A549 (cell line): ENCODE results near the gene PNPLA7. TPM values are rescaled to one million over a fixed set of nuclear protein-coding genes. Genes with fewer than 3 reads are reported as not detected.

Source experiments
- ATAC-seq, 2 experiments: fragments of 200-7000 bp in 1 of 2; fragments of >200 bp in 1 of 2; cut with Nextera tagmentation in 1 of 2; cut with Tn5 transposase in 1 of 2; 3 replicates each; pipeline versions ENCODE4 v1.8.0 to v1.9.1; 2018 to 2020; ENCODE audit warnings: mild to moderate bottlenecking in 1 of 2, moderate library complexity in 1 of 2
- CTCF ChIA-PET: fragments of 300-600 bp; sonication (Branson Sonifier 250); formaldehyde crosslinking; extraction: SDS; loops from one replicate; lab custom pipeline; 2021; ENCODE audit warnings: antibody characterized with exemption, inconsistent platforms; lab: Yijun Ruan, JAX
- POLR2A ChIA-PET: fragments of 350-600 bp; formaldehyde crosslinking; extraction: SDS; loops from one replicate; lab custom pipeline; 2021; ENCODE audit warnings: antibody characterized with exemption, inconsistent platforms; lab: Yijun Ruan, JAX
- DNase-seq, 2 experiments: peaks; one replicate each; pipeline versions ENCODE4 v3.0.0 to v3.0.0-alpha.2; 2011 to 2016; ENCODE audit warnings: low read depth in 1 of 2, low spot score in 1 of 2
- FAIRE-seq: peaks from 2 replicates; lab custom pipeline; 2011; peaks lifted over from hg19 to GRCh38; lab: Jason Lieb, UNC
- H3K27ac ChIP-seq, 2 experiments: fragments of >200 bp; sonication (Bioruptor Twin); formaldehyde crosslinking; 3 replicates each; pipeline ENCODE4 v1.5.1; 2016 to 2017
- H3K4me1 ChIP-seq: fragments of >200 bp; sonication (Bioruptor Twin); formaldehyde crosslinking; 3 replicates; pipeline ENCODE4 v1.6.1; 2016
- H3K4me2 ChIP-seq: fragments of >200 bp; sonication (Bioruptor Twin); formaldehyde crosslinking; 3 replicates; pipeline ENCODE4 v1.6.1; 2016
- H3K4me3 ChIP-seq: fragments of >200 bp; sonication (Bioruptor Twin); formaldehyde crosslinking; 3 replicates; pipeline ENCODE4 v1.5.1; 2016
- H3K9me3 ChIP-seq: fragments of >200 bp; sonication (Bioruptor Twin); formaldehyde crosslinking; 3 replicates; pipeline ENCODE4 v1.6.1; 2016
- BHLHE40 ChIP-seq: IDR thresholded peaks from 2 replicates; pipeline ENCODE4 v1.6.1; 2012; ENCODE audit warnings: low read depth, low read length, inconsistent platforms
- CEBPB ChIP-seq, 2 experiments: fragments of >200 bp in 1 of 2; sonication (Bioruptor Twin) in 1 of 2; formaldehyde crosslinking in 1 of 2; IDR thresholded peaks; 2 replicates each; pipeline ENCODE4 v1.6.1; 2012 to 2016
- CHD4 ChIP-seq: fragments of 200-600 bp; sonication (generic); IDR thresholded peaks from 2 replicates; pipeline ENCODE4 v1.6.1; 2016; ENCODE audit warnings: antibody characterized with exemption, mild to moderate bottlenecking, borderline replicate concordance
- EHMT2 ChIP-seq: fragments of 200-600 bp; sonication (generic); IDR thresholded peaks from 2 replicates; pipeline ENCODE4 v1.6.1; 2016; ENCODE audit warnings: antibody characterized with exemption, low read depth, mild to moderate bottlenecking, moderate library complexity
- FOSB ChIP-seq: fragments of 250-450 bp; sonication (Bioruptor Pico); IDR thresholded peaks from 2 replicates; pipeline ENCODE4 v1.5.0; 2020; ENCODE audit warnings: mild to moderate bottlenecking, moderate library complexity
- FOSL2 ChIP-seq, 2 experiments: fragments of 450-650 bp in 1 of 2; fragments of >200 bp in 1 of 2; sonication (Bioruptor Twin) in 1 of 2; formaldehyde crosslinking; IDR thresholded peaks; 2 replicates each; pipeline versions ENCODE4 v1.5.0 to v1.6.1; 2016 to 2020; ENCODE audit warnings: mild to moderate bottlenecking in 1 of 2, moderate library complexity in 1 of 2
- FOXS1 ChIP-seq: fragments of 250-450 bp; sonication (Bioruptor Pico); IDR thresholded peaks from 2 replicates; pipeline ENCODE4 v1.5.0; 2020; ENCODE audit warnings: mild to moderate bottlenecking, moderate library complexity
- HDAC2 ChIP-seq: fragments of 200-600 bp; sonication (generic); IDR thresholded peaks from 2 replicates; pipeline ENCODE4 v1.6.1; 2016
- HEYL ChIP-seq: fragments of 250-450 bp; sonication (Bioruptor Pico); IDR thresholded peaks from 2 replicates; pipeline ENCODE4 v1.8.0; 2021; ENCODE audit warnings: mild to moderate bottlenecking, moderate library complexity
- HOXB13 ChIP-seq: fragments of 250-450 bp; sonication (Bioruptor Pico); IDR thresholded peaks from 2 replicates; pipeline ENCODE4 v1.5.0; 2020; ENCODE audit warnings: low read depth, mild to moderate bottlenecking, moderate library complexity
- JUNB ChIP-seq: fragments of >200 bp; sonication (Bioruptor Twin); formaldehyde crosslinking; IDR thresholded peaks from 2 replicates; pipeline ENCODE4 v1.6.1; 2016
- MAFK ChIP-seq: fragments of 450-650 bp; IDR thresholded peaks from 2 replicates; pipeline ENCODE4 v1.6.1; 2014; ENCODE audit not compliant: partially characterized antibody
- MAZ ChIP-seq: fragments of 150-350 bp; IDR thresholded peaks from 2 replicates; pipeline ENCODE4 v1.6.1; 2014; ENCODE audit warnings: antibody characterized with exemption, low read depth, low read length, borderline replicate concordance
- NFE2L2 ChIP-seq: fragments of 150-350 bp; conservative IDR thresholded peaks from 2 replicates; pipeline ENCODE4 v1.6.1; 2014; ENCODE audit warnings: low read length
- NPAS2 ChIP-seq: fragments of 250-450 bp; sonication (Bioruptor Pico); IDR thresholded peaks from 2 replicates; pipeline ENCODE4 v1.8.0; 2022; ENCODE audit warnings: mild to moderate bottlenecking, moderate library complexity, borderline replicate concordance
- PHF8 ChIP-seq: fragments of 200-600 bp; sonication (generic); IDR thresholded peaks from 2 replicates; pipeline ENCODE4 v1.6.1; 2016; ENCODE audit warnings: low read depth, mild to moderate bottlenecking, antibody characterized with exemption, moderate library complexity, borderline replicate concordance
- RCOR1 ChIP-seq: fragments of 150-350 bp; IDR thresholded peaks from 2 replicates; pipeline ENCODE4 v1.6.1; 2014; ENCODE audit warnings: antibody characterized with exemption, low read length, low read depth
- RNF2 ChIP-seq: fragments of 200-600 bp; sonication (generic); IDR thresholded peaks from 2 replicates; pipeline ENCODE4 v1.6.1; 2016; ENCODE audit warnings: low read depth, mild to moderate bottlenecking, antibody characterized with exemption, moderate library complexity, borderline replicate concordance
- TFCP2L1 ChIP-seq: fragments of 250-450 bp; sonication (Bioruptor Pico); IDR thresholded peaks from 2 replicates; pipeline ENCODE4 v1.5.0; 2021; ENCODE audit warnings: mild to moderate bottlenecking
- ZNF302 ChIP-seq: fragments of 250-450 bp; sonication (Bioruptor Pico); IDR thresholded peaks from 2 replicates; pipeline ENCODE4 v1.9.0; 2021; ENCODE audit warnings: inconsistent platforms, mild to moderate bottlenecking, moderate library complexity
- ZSCAN20 ChIP-seq: fragments of 250-450 bp; sonication (Bioruptor Pico); IDR thresholded peaks from 2 replicates; pipeline ENCODE4 v1.8.0; 2022; ENCODE audit warnings: mild to moderate bottlenecking, moderate library complexity
- WGBS: methylation state at CpG from one replicate; pipeline ENCODE4 v1.1.6; 2017; ENCODE audit errors: missing lambda C conversion rate; 5-methylcytosine and 5-hydroxymethylcytosine counted together
- polyA plus RNA-seq, 4 experiments: library from polyadenylated mRNA; depleted of rRNA in 3 of 4; stranded (reverse); fragments of >200 nt; fragmentation: RNase III in 1 of 4; extraction: RNeasy Plus Mini Kit Qiagen cat#74134 plus additional on column Dnase treatment in 1 of 4; gene quantifications; 2 replicates in 3 of 4; 3 replicates in 1 of 4; pipeline ENCODE4 v1.2.3, GENCODE V29; 2011 to 2017
- TF ChIP-seq, protein P1 (sequence below): IDR thresholded peaks from 2 replicates; pipeline ENCODE4 v1.6.1; 2012
- TF ChIP-seq, protein P2 (sequence below): fragments of >200 bp; sonication (Bioruptor Twin); formaldehyde crosslinking; IDR thresholded peaks from 3 replicates; pipeline ENCODE4 v1.5.1; 2016
- TF ChIP-seq, protein P3 (sequence below): fragments of >200 bp; sonication (Bioruptor Twin); formaldehyde crosslinking; IDR thresholded peaks from 2 replicates; pipeline ENCODE4 v1.6.1; 2016

The PNPLA7 gene
- polyA plus RNA-seq, 2 of the 4 experiments (the other 2 are of a cell fraction), result 0.31 to 1.1 TPM

DNA sequence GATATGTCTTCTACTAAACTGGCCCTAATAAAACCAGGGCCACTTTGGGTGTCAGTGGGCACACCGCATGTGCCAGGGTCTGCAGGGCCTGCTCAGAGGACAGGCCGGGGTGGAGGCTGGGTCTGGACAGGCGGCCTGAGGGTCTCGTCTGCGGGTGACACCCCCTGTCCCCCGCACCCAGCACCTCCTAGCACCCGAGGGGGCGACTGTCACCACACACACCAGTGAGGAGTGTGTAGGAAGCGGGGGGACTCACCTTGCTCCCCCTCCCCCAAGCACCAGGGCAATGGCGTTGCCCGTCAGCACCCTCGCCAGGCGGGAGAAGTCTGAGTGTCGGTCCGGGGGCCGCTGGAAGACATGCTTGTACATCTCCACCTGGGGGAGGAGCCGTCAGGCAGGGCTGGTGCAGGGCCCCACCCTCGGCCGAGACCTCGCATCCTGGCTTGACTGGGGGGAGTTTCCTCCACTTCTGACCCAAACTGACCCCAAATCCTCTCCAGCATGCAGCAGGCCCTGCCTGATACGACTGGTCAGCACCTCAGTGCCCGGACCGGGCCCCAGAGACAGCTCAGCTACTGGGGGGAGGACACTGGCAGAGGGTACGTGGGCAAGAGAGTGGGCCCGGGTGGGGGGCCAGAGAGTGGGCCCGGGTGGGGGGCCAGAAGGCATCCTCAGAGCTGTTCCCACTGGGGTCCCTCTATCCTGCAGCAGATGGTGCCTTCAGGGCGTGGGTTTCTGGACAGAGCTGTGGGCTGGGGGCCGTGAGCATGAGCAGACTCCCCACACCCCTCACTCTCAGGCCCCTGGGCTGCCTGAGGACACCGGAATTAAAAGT, 72.2 kb downstream of the PNPLA7 start:
- 93% methylated on average over 5 of the region's 29 CpGs for WGBS
- peaks cover 11% of the 10 kb centered on the region for H3K4me1 ChIP-seq
- no peak for DNase-seq
- no peak for TF ChIP-seq EHMT2
- no peak for TF ChIP-seq JUNB
- no peak for TF ChIP-seq TFCP2L1 (CRISPR knock-in tag)
- no peak for TF ChIP-seq NPAS2
- no peak for TF ChIP-seq ZNF302 (CRISPR knock-in tag)
- TF ChIP-seq FOSL2 (IDR thresholded peaks at IDR 0.05), result no peak
- no peak for TF ChIP-seq FOSL2 (CRISPR knock-in tag; IDR thresholded peaks at IDR 0.05)
- no peak for TF ChIP-seq HEYL (CRISPR knock-in tag)
- TF ChIP-seq MAZ, result no peak
- TF ChIP-seq MAFK, result no peak
- TF ChIP-seq FOXS1, result no peak
- TF ChIP-seq CEBPB (IDR thresholded peaks at IDR 0.05), result no peak
- TF ChIP-seq, protein P1, sequence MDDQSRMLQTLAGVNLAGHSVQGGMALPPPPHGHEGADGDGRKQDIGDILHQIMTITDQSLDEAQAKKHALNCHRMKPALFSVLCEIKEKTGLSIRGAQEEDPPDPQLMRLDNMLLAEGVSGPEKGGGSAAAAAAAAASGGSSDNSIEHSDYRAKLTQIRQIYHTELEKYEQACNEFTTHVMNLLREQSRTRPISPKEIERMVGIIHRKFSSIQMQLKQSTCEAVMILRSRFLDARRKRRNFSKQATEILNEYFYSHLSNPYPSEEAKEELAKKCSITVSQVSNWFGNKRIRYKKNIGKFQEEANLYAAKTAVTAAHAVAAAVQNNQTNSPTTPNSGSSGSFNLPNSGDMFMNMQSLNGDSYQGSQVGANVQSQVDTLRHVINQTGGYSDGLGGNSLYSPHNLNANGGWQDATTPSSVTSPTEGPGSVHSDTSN, result no peak
- no peak for TF ChIP-seq HOXB13 (CRISPR knock-in tag)
- no peak for TF ChIP-seq HDAC2
- no peak for TF ChIP-seq CHD4
- TF ChIP-seq, all 56 proteins: peak for 0
- Histone ChIP-seq H3K27ac (no peak overlapping the region), H3K4me2 (no peak overlapping the region), H3K9me3 (peaks cover 17% of the 10 kb centered on the region), H3K4me3 (no peak overlapping the region)
- CTCF ChIA-PET, result interaction anchor here (0.8 to 1.7 kb wide), 3 partner anchors 10 to 55 kb away, joined by 3 to 6 read pairs (median 3); partner anchors contain the start of genes EXD3 and NOXA1
- FAIRE-seq (no peak), ATAC-seq (no peak)
- POLR2A ChIA-PET, result no interaction called here

DNA sequence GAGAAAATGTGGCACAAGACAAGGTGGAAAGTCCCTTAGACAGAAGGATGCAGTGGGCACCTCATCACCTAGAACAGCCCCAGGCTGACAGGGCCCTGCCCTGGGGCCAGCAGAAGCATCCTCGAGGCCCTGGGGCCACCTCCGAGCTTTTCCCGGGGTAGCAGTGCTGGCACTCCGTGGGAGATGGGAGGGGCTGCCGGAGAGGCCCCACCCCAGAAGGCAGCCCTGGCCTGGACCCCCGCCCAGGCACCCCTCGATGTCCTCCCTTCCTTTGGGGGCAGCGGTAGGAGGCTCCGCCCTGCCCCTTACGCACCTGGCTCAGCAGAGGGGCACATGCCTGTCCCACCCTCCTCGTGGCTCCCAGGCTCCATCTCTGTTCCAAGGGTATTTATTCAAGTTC, 73.3 kb downstream of the PNPLA7 start:
- no peak for ATAC-seq
- ChIA-PET CTCF (no interaction called here), POLR2A (no interaction called here)
- Histone ChIP-seq H3K4me2 (no peak overlapping the region), H3K4me3 (no peak overlapping the region), H3K9me3 (peaks cover 17% of the 10 kb centered on the region), H3K4me1 (peaks cover 2% of the 10 kb centered on the region), H3K27ac (no peak overlapping the region)
- 81% methylated on average over 7 of the region's 11 CpGs for WGBS
- no peak for DNase-seq
- no peak for FAIRE-seq
- no peak for TF ChIP-seq RNF2
- TF ChIP-seq ZNF302 (CRISPR knock-in tag), result no peak
- no peak for TF ChIP-seq RCOR1
- TF ChIP-seq HOXB13 (CRISPR knock-in tag), result no peak
- no peak for TF ChIP-seq FOXS1
- no peak for TF ChIP-seq NFE2L2
- TF ChIP-seq FOSL2 (IDR thresholded peaks at IDR 0.05), result no peak
- no peak for TF ChIP-seq FOSL2 (CRISPR knock-in tag; IDR thresholded peaks at IDR 0.05)

DNA sequence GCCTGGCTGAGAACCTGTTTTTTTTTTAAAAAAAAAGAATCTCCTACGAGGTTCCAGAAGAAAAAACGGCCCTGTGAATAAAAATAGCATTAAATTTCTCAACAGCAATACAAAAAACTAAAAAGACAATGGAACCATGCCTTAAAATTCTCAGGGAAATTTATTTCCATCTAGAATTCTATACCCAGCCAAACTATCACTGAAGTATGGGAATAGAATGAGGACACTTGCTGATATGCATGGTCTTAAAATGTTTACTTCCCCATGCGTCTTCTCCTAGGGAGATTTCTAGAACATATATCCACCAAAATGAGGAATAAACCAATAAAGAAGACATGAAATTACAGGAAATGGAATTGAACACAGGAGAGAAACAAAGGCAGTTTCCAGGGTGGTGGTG, 74.5 kb downstream of the PNPLA7 start:
- H3K4me3 ChIP-seq, result no peak overlapping the region
- H3K4me2 ChIP-seq, result no peak overlapping the region
- H3K9me3 ChIP-seq, result peaks cover 17% of the 10 kb centered on the region
- H3K4me1 ChIP-seq, result no peaks in the 10 kb centered on the region
- ChIA-PET CTCF (no interaction called here), POLR2A (no interaction called here)
- 23% methylated on average over 3 of the region's 3 CpGs for WGBS
- no peak overlapping the region for H3K27ac ChIP-seq
- DNase-seq (no peak), ATAC-seq (no peak), FAIRE-seq (peak; percentile 56)
- TF ChIP-seq MAZ (no peak), CEBPB (IDR thresholded peaks at IDR 0.05) (no peak), BHLHE40 (no peak), TFCP2L1 (CRISPR knock-in tag) (no peak), ZSCAN20 (CRISPR knock-in tag) (no peak), PHF8 (no peak), ZNF302 (CRISPR knock-in tag) (no peak), FOSB (CRISPR knock-in tag) (no peak)
- TF ChIP-seq, protein P2, sequence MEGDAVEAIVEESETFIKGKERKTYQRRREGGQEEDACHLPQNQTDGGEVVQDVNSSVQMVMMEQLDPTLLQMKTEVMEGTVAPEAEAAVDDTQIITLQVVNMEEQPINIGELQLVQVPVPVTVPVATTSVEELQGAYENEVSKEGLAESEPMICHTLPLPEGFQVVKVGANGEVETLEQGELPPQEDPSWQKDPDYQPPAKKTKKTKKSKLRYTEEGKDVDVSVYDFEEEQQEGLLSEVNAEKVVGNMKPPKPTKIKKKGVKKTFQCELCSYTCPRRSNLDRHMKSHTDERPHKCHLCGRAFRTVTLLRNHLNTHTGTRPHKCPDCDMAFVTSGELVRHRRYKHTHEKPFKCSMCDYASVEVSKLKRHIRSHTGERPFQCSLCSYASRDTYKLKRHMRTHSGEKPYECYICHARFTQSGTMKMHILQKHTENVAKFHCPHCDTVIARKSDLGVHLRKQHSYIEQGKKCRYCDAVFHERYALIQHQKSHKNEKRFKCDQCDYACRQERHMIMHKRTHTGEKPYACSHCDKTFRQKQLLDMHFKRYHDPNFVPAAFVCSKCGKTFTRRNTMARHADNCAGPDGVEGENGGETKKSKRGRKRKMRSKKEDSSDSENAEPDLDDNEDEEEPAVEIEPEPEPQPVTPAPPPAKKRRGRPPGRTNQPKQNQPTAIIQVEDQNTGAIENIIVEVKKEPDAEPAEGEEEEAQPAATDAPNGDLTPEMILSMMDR, result no peak
- TF ChIP-seq, protein P3, sequence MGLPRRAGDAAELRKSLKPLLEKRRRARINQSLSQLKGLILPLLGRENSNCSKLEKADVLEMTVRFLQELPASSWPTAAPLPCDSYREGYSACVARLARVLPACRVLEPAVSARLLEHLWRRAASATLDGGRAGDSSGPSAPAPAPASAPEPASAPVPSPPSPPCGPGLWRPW, result no peak
